ENCODE results near the gene DDR1. TPM values are rescaled to one million over a fixed set of nuclear protein-coding genes. Genes with fewer than 3 reads are reported as not detected.
A peak's percentile ranks its signal among the peaks of the same experiment; 100 is the strongest.

The DDR1 gene
- 120 TPM for total RNA-seq (ENCODE audit: unreplicated experiment)
- long read RNA-seq, partial matches to known transcripts = 4 of 4 reads
- long read RNA-seq, other reads (novel, unspliced or antisense) = 0 of 4 reads

- TF ChIP-seq, protein P1, sequence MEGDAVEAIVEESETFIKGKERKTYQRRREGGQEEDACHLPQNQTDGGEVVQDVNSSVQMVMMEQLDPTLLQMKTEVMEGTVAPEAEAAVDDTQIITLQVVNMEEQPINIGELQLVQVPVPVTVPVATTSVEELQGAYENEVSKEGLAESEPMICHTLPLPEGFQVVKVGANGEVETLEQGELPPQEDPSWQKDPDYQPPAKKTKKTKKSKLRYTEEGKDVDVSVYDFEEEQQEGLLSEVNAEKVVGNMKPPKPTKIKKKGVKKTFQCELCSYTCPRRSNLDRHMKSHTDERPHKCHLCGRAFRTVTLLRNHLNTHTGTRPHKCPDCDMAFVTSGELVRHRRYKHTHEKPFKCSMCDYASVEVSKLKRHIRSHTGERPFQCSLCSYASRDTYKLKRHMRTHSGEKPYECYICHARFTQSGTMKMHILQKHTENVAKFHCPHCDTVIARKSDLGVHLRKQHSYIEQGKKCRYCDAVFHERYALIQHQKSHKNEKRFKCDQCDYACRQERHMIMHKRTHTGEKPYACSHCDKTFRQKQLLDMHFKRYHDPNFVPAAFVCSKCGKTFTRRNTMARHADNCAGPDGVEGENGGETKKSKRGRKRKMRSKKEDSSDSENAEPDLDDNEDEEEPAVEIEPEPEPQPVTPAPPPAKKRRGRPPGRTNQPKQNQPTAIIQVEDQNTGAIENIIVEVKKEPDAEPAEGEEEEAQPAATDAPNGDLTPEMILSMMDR (IDR thresholded peaks at IDR 0.05; ENCODE audit: partially characterized antibody, unreplicated experiment) = no peak
- Mint-ChIP-seq H3K36me3 (ENCODE audit: unreplicated experiment) (no peaks in the 10 kb centered on the region), H3K4me1 (ENCODE audit: low read depth, unreplicated experiment) (peaks cover 49% of the 10 kb centered on the region), H3K27ac (ENCODE audit: unreplicated experiment) (peak within 1 kb of the TSS; percentile 83), H3K9me3 (ENCODE audit: unreplicated experiment) (peaks cover 16% of the 10 kb centered on the region), H3K4me3 (ENCODE audit: unreplicated experiment) (peak within 1 kb of the TSS; percentile 88), H3K27me3 (ENCODE audit: unreplicated experiment) (peaks cover 24% of the 10 kb centered on the region)
- DNase-seq = peak; percentile 63
Observed at GRCh38 chr6:30883685-30884520, at the start of gene DDR1. Gene DDR1 (plus strand): TSS chr6:30884519. CDS start chr6:30888730, 4,211 bp downstream.

- TF ChIP-seq, protein P1 (IDR thresholded peaks at IDR 0.05; ENCODE audit: partially characterized antibody, unreplicated experiment) = no peak
- Mint-ChIP-seq H3K27ac (ENCODE audit: unreplicated experiment) (no peak overlapping the region), H3K27me3 (ENCODE audit: unreplicated experiment) (peaks cover 3% of the 10 kb centered on the region), H3K36me3 (ENCODE audit: unreplicated experiment) (no peaks in the 10 kb centered on the region), H3K9me3 (ENCODE audit: unreplicated experiment) (no peaks in the 10 kb centered on the region), H3K4me3 (ENCODE audit: unreplicated experiment) (no peak overlapping the region), H3K4me1 (ENCODE audit: low read depth, unreplicated experiment) (no peaks in the 10 kb centered on the region)
- DNase-seq = no peak
Observed at GRCh38 chr6:30834646-30835045, 49.7 kb upstream of the DDR1 start.

DNA sequence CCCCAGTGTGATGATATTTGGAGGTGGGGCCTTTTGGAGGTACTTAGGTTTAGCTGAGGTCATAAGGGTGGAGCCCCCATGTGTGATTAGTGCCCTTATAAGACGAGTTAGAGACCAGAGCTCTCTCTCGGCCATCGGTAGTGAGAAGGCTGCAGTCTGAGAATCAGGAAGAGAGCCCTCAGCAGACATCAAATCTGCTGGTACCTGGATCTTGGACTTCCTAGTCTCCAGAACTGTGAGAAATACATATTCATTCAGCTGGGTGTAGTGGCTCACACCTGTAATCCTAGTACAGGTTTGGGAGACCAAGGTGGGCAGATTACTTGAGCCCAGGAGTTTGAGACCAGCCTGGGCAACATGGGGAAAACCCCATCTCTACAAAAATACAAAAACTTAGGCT is 48.7 kb upstream of the DDR1 start:
- DNase-seq = no peak
- Mint-ChIP-seq H3K27me3 (ENCODE audit: unreplicated experiment) (peaks cover 3% of the 10 kb centered on the region), H3K27ac (ENCODE audit: unreplicated experiment) (no peak overlapping the region), H3K4me3 (ENCODE audit: unreplicated experiment) (no peak overlapping the region), H3K4me1 (ENCODE audit: low read depth, unreplicated experiment) (no peaks in the 10 kb centered on the region), H3K36me3 (ENCODE audit: unreplicated experiment) (no peaks in the 10 kb centered on the region), H3K9me3 (ENCODE audit: unreplicated experiment) (no peaks in the 10 kb centered on the region)
- TF ChIP-seq, protein P1 (IDR thresholded peaks at IDR 0.05; ENCODE audit: partially characterized antibody, unreplicated experiment) = no peak

- Mint-ChIP-seq H3K9me3 (ENCODE audit: unreplicated experiment) (no peaks in the 10 kb centered on the region), H3K4me1 (ENCODE audit: low read depth, unreplicated experiment) (no peaks in the 10 kb centered on the region), H3K27ac (ENCODE audit: unreplicated experiment) (no peak overlapping the region), H3K36me3 (ENCODE audit: unreplicated experiment) (no peaks in the 10 kb centered on the region), H3K4me3 (ENCODE audit: unreplicated experiment) (no peak overlapping the region), H3K27me3 (ENCODE audit: unreplicated experiment) (peaks cover 3% of the 10 kb centered on the region)
- TF ChIP-seq, protein P1 (IDR thresholded peaks at IDR 0.05; ENCODE audit: partially characterized antibody, unreplicated experiment) = no peak
- no peak for DNase-seq
Observed at GRCh38 chr6:30836431-30836866, 47.9 kb upstream of the DDR1 start.

- Mint-ChIP-seq H3K36me3 (ENCODE audit: unreplicated experiment) (no peaks in the 10 kb centered on the region), H3K27me3 (ENCODE audit: unreplicated experiment) (peaks cover 3% of the 10 kb centered on the region), H3K27ac (ENCODE audit: unreplicated experiment) (no peak overlapping the region), H3K4me3 (ENCODE audit: unreplicated experiment) (no peak overlapping the region), H3K4me1 (ENCODE audit: low read depth, unreplicated experiment) (no peaks in the 10 kb centered on the region), H3K9me3 (ENCODE audit: unreplicated experiment) (no peaks in the 10 kb centered on the region)
- TF ChIP-seq, protein P1 (IDR thresholded peaks at IDR 0.05; ENCODE audit: partially characterized antibody, unreplicated experiment) = no peak
- DNase-seq = no peak
Observed at GRCh38 chr6:30836957-30837356, 47.4 kb upstream of the DDR1 start.
